Mesodermal cell (in vitro differentiated cells): ENCODE measurements around the gene MAPK10. TPM values are rescaled to one million over a fixed set of nuclear protein-coding genes. Genes with fewer than 3 reads are reported as not detected.

ENCODE experiments used
- H3K27ac ChIP-seq: 2 replicates; pipeline ENCODE4 v1.7.0; 2013; ENCODE audit warnings: mild to moderate bottlenecking, low read depth, low read length, moderate library complexity; ENCODE audit not compliant: severe bottlenecking
- H3K36me3 ChIP-seq: 2 replicates; pipeline ENCODE4 v1.7.1; 2013; ENCODE audit warnings: mild to moderate bottlenecking, low read length, moderate library complexity; ENCODE audit not compliant: control insufficient read depth, insufficient read depth
- H3K4me1 ChIP-seq: one replicate; pipeline ENCODE4 v1.7.1; 2013; ENCODE audit warnings: mild to moderate bottlenecking, low read length; ENCODE audit not compliant: insufficient read depth, control insufficient read depth, poor library complexity, severe bottlenecking
- H3K4me3 ChIP-seq: 2 replicates; pipeline ENCODE4 v1.7.0; 2013; ENCODE audit warnings: low read length, control low read depth, mild to moderate bottlenecking; ENCODE audit not compliant: insufficient read depth, poor library complexity, severe bottlenecking; ENCODE audit errors: extremely low read depth
- H3K9me3 ChIP-seq: 2 replicates; pipeline ENCODE4 v1.7.1; 2013; ENCODE audit warnings: mild to moderate bottlenecking, low read length, moderate library complexity; ENCODE audit not compliant: control insufficient read depth
- WGBS, 2 experiments: methylation state at CpG; one replicate each; pipeline ENCODE4 v1.1.5; 2013; ENCODE audit warnings: missing lambda C conversion rate in 2 of 2; ENCODE audit not compliant: insufficient coverage in 2 of 2; 5-methylcytosine and 5-hydroxymethylcytosine counted together
- polyA plus RNA-seq, 2 experiments: library from polyadenylated mRNA; stranded (reverse); fragments of 50-300 nt; gene quantifications; one replicate each; pipeline ENCODE4 v1.2.3, GENCODE V29; 2013

MAPK10 gene
- polyA plus RNA-seq (2013, experiment 1 of 2): 12.2 TPM
- polyA plus RNA-seq (2013, experiment 2 of 2): 12.1 TPM

DNA sequence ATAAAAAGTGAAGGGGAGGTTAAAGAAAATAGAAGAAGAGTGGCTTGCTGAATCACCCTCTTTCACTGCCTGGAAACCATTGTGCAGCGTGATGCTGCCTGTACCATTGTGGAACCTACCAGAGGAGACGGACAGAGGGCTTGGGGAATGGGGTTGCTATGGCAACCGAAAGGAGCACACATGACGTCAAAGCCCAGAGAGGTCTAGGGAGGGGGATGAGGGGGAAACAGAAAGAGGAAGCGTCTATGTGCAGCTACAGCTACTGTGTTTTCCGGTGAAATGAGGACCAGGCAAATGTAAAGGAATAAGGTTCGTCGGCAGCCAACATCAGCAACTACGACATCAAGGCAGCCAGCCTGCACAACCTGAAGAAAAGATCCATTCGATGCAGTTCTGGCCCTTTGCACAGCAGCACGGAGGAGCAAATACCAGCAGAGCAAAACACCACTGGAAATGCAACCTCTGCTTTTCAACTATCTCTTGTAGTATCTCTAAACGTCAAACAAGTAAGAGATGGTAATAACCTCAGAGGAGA lies at the start of gene MAPK10:
MAPK10 (minus strand) TSS at position 110 of the 535 bp plus-strand sequence.
- no peaks in the 10 kb centered on the region for H3K36me3 ChIP-seq
- WGBS, 2 experiments: 30 to 31% methylated on average over 11 of the region's 12 CpGs
- H3K9me3 ChIP-seq: no peaks in the 10 kb centered on the region
- H3K4me1 ChIP-seq: peaks cover 16% of the 10 kb centered on the region
- peak within 1 kb of the TSS; percentile 91 for H3K27ac ChIP-seq
- H3K4me3 ChIP-seq: peak within 1 kb of the TSS; percentile 11

DNA sequence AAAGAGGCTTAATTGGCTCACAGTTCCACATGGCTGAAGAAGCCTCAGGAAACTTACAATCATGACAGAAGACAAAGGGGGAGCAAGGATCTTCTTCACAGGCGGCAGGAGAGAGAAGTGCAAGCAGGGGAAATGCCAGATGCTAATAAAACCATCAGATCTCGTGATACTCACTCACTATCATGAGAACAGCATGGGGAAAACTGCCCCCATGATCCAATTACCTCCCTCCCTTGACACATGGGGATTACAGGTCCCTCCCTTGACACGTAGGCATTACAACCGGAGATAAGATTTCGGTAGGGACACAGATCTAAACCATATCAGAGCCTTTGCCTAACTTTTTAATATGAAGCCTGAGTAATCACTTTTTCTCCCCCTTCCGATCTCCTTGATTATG lies 43.7 kb upstream of the MAPK10 start:
- Histone ChIP-seq H3K4me3 (no peak overlapping the region), H3K36me3 (no peaks in the 10 kb centered on the region), H3K27ac (no peak overlapping the region), H3K9me3 (no peaks in the 10 kb centered on the region), H3K4me1 (no peaks in the 10 kb centered on the region)
- 72 to 80% methylated on average over 3 to 5 of the region's 6 CpGs for WGBS, 2 experiments

DNA sequence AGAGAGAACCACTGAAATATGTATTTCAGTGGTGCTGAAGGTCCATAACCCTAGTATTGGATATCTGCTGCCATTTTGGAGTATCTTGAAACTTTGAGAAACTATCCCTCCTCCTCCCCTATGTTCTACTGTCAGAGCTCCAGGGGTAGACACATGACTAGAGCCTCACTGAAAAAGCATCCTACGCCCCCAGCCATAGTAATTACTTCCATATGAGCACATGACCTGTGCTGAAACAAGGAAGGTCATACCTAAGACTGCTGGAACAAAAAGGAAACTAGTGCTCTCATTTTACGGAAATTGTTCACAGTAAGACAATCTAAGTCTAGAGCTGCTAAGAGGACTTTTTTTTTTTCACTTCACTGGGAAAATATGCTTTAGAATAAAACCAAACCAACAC lies 42.0 kb upstream of the MAPK10 start:
- no peak overlapping the region for H3K4me3 ChIP-seq
- WGBS, 2 experiments: 83% methylated on average over 1 of the region's 2 CpGs; no CpG with 5 or more reads in 1 of the 2 experiments
- H3K9me3 ChIP-seq: no peaks in the 10 kb centered on the region
- no peaks in the 10 kb centered on the region for H3K4me1 ChIP-seq
- no peak overlapping the region for H3K27ac ChIP-seq
- no peaks in the 10 kb centered on the region for H3K36me3 ChIP-seq

DNA sequence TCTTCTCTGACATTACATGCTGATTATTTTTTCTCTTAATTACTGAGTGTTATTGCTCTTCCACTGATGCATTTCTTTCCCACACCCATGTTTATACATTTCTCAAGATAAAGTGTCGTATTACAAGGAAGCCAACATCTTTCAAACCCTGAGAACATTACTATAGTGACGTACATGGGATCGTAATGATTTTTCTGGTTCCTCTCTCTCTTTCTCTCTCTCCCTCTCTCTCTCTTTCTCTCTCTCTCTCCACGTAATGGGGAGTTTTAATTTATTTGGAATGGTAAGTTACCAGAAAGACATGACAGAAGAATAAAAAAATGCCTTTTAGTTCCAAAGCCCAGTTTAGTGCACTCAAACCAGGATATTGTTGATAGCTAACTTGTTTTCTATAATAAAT lies 40.4 kb upstream of the MAPK10 start:
- H3K9me3 ChIP-seq: no peaks in the 10 kb centered on the region
- H3K4me3 ChIP-seq: no peak overlapping the region

DNA sequence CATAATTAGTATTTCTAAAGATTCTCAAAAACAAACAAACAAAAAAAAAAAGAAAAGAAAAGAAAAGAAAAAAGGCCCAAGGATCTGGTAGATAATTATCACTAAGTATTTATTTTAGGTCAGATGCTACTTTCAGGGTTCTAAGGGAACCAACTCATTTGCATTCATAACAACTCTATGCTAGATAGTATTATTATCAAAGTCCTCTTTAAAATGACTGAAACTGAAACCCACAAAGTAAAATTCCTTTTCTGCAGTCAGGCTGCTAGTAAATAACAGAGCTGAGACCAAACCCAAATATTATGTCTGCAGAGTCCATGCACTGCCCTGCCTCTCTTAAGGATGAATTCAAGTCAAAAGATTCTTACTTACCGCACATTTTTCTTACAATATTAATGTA lies 38.3 kb upstream of the MAPK10 start:
- Histone ChIP-seq H3K27ac (no peak overlapping the region), H3K9me3 (no peaks in the 10 kb centered on the region), H3K36me3 (no peaks in the 10 kb centered on the region), H3K4me3 (no peak overlapping the region), H3K4me1 (no peaks in the 10 kb centered on the region)
- WGBS, 2 experiments: no CpG with 5 or more reads among the region's 1 CpG

More for the DNA sequence above, 40.4 kb upstream of the MAPK10 start:
- H3K27ac ChIP-seq: no peak overlapping the region
- WGBS, 2 experiments: 89% methylated on average over 3 of the region's 4 CpGs; no CpG with 5 or more reads in 1 of the 2 experiments
- no peaks in the 10 kb centered on the region for H3K4me1 ChIP-seq
- no peaks in the 10 kb centered on the region for H3K36me3 ChIP-seq

DNA sequence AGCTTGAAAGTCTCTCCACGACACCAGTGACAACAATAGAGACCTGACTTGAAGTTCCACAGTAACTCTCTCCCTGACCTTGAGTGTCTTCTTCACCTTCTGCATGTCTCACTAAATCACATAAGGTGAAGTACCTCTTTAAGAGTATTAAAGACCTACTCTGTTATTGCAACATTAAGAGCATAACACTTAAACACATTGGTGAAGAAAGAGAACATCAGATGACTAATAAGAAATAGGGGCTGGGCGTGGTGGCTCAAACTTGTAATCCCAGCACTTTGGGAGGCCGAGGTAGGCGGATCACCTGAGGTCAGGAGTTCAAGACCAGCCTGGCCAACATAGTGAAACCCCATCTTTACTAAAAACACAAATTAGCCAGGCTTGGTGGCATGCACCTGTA lies 33.9 kb upstream of the MAPK10 start:
- Histone ChIP-seq H3K4me1 (no peaks in the 10 kb centered on the region), H3K9me3 (no peaks in the 10 kb centered on the region), H3K4me3 (no peak overlapping the region), H3K27ac (no peak overlapping the region), H3K36me3 (no peaks in the 10 kb centered on the region)
- 80 to 94% methylated on average over 1 to 3 of the region's 4 CpGs for WGBS, 2 experiments

DNA sequence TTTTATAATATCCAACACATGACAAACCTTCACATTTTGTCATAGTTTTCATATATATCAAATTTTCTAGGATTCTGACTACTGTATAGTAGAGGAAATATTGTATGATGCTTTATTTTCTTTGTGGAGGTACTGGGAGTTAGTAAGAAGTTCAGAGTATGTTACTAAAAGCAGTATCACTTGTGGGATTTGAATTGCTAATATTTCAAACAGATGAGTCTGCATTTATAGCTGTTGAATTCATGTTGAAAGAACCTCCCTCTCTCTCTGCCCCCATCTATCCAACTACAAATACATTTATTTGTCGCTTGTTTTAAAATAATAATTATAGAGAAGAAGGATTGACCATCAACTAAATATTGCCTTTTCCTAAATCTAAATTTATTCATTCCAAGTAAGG lies 29.8 kb upstream of the MAPK10 start:
- no peaks in the 10 kb centered on the region for H3K4me1 ChIP-seq
- no CpG with 5 or more reads among the region's 1 CpG for whole genome bisulfite sequencing, 2 experiments
- H3K4me3 ChIP-seq: no peak overlapping the region
- no peaks in the 10 kb centered on the region for H3K9me3 ChIP-seq
- no peaks in the 10 kb centered on the region for H3K36me3 ChIP-seq
- H3K27ac ChIP-seq: no peak overlapping the region

DNA sequence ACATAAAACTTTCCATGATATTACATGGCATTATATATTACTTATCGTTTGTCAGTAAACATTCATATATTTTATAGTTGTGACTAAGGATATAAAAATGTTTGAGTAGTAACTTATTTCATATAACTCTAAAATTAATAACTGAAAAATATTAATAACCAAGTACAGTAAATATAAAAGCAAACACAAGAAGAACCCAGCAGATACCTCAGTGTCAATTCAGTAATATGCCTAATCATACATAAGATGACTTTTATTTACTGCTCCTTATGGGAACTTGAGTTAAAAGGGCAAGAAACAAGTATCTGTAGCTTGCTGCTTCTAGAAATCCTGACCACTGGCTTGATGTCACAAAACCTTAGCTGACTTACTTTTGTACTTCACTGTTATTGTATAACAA lies 28.4 kb upstream of the MAPK10 start:
- no CpG with 5 or more reads among the region's 1 CpG for WGBS, 2 experiments
- no peak overlapping the region for H3K27ac ChIP-seq
- no peaks in the 10 kb centered on the region for H3K4me1 ChIP-seq
- H3K4me3 ChIP-seq: no peak overlapping the region
- no peaks in the 10 kb centered on the region for H3K9me3 ChIP-seq
- no peaks in the 10 kb centered on the region for H3K36me3 ChIP-seq

DNA sequence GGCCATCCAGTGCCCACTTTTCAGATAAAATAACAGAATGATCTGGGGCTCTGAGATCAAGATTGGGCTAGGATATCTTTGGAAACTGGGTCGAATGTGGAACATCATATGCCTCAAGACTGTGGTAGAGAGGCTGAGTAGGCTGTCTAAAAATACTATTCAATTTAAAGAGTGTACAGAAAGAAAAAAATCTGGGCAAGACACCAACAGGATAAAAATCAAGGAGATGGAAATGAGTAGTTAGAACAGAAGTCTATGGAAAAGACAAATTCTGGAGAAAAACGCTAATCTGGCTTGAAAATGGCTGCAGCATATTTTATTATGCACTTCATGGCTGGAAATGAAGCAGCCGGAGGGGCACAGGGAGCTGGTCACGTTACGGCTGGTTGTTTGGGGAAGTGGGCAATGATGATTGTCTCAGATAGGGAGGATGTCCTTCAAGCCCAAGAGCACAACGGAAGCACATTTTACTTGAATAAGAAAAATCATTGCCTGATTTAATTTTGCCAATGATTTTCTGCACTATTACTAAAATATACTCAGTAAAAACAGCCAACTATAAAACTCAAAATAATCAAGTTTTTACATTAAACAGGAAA lies 27.1 kb upstream of the MAPK10 start:
- no peaks in the 10 kb centered on the region for H3K4me1 ChIP-seq
- H3K9me3 ChIP-seq: no peaks in the 10 kb centered on the region
- WGBS, 2 experiments: 78 to 86% methylated on average over 4 of the region's 6 CpGs
- H3K4me3 ChIP-seq: no peak overlapping the region
- no peak overlapping the region for H3K27ac ChIP-seq
- no peaks in the 10 kb centered on the region for H3K36me3 ChIP-seq

DNA sequence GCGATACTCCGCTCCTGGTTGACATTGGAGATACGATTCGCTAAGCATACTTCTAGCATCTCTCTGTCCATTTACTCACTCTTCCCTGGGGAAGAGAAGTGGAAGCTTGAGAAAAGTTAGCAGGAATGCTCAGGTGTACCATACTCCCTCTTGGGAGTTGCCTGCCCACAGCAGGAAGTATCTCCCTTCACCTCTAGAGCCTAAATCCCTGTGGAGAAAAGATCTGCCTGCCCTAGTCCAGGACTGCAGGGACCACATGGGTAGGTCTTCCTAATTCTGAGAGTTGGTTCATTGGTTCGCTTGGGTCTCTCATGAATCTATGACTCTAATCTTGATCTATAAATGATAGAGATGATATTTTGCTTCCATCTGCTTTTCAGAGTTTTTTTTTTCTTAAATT lies 26.3 kb upstream of the MAPK10 start:
- Histone ChIP-seq H3K27ac (no peak overlapping the region), H3K4me3 (no peak overlapping the region), H3K36me3 (no peaks in the 10 kb centered on the region), H3K4me1 (no peaks in the 10 kb centered on the region), H3K9me3 (no peaks in the 10 kb centered on the region)
- no CpG with 5 or more reads among the region's 5 CpGs for WGBS, 2 experiments

DNA sequence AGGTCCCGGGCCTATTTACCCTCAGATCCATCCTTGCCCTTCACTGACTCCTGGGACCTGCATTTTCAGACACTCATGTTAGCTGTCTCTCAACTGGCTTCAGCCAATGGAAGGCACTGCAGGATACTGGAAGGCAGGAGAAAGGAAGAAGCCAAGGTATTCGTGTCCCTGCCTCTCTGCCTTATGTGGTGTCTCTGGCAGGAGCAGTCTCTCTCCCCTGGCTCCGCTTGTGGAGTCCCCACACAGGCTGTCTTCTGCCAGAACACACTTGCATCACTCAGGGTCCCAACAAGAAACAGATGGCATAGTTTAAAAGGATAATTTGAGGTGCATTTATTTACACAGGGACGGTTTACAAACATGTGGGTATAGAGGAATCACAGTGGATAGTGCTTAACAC lies 21.6 kb upstream of the MAPK10 start:
- no peaks in the 10 kb centered on the region for H3K9me3 ChIP-seq
- WGBS, 2 experiments: 83 to 90% methylated on average over 2 to 4 of the region's 4 CpGs
- no peaks in the 10 kb centered on the region for H3K36me3 ChIP-seq
- H3K27ac ChIP-seq: no peak overlapping the region
- no peaks in the 10 kb centered on the region for H3K4me1 ChIP-seq
- no peak overlapping the region for H3K4me3 ChIP-seq
